ENCODE data around the gene REXO4.
"Not testable (repeated sequence)": the region's sequence is repeated elsewhere in the genome, so short reads cannot be mapped to it uniquely, and the experiment has no call there.

REXO4 gene

GRCh38 chr9:133453651-133454050 lies 35.8 kb upstream of the REXO4 start:
- no peaks in the 10 kb centered on the region for H3K9me3 ChIP-seq
- no peaks in the 10 kb centered on the region for H3K36me3 ChIP-seq
- DNase-seq, result no peak
- H3K4me1 ChIP-seq, result peaks cover 4% of the 10 kb centered on the region
- H3K4me3 ChIP-seq (ENCODE audit: low read depth, low read length), result no peak overlapping the region
- H3K27me3 ChIP-seq, result no peaks in the 10 kb centered on the region
- no peak for TF ChIP-seq CTCF (IDR thresholded peaks at IDR 0.05; ENCODE audit: low read depth, low read length)

GRCh38 chr9:133452562-133452961 lies 34.8 kb upstream of the REXO4 start:
- Histone ChIP-seq H3K4me1 (peaks cover 8% of the 10 kb centered on the region), H3K36me3 (no peaks in the 10 kb centered on the region), H3K9me3 (no peaks in the 10 kb centered on the region), H3K27me3 (no peaks in the 10 kb centered on the region), H3K4me3 (ENCODE audit: low read depth, low read length) (no peak overlapping the region)
- TF ChIP-seq CTCF (IDR thresholded peaks at IDR 0.05; ENCODE audit: low read depth, low read length), result no peak
- DNase-seq, result no peak

- not testable (repeated sequence) for DNase-seq; H3K36me3 ChIP-seq; H3K9me3 ChIP-seq; H3K4me3 ChIP-seq (ENCODE audit: low read depth, low read length); H3K4me1 ChIP-seq; H3K27me3 ChIP-seq
Observed at GRCh38 chr9:133451865-133452264, 34.1 kb upstream of the REXO4 start.

- Histone ChIP-seq H3K27me3 (no peaks in the 10 kb centered on the region), H3K9me3 (no peaks in the 10 kb centered on the region)
- no peak for DNase-seq
Observed at GRCh38 chr9:133449760-133450159, 31.9 kb upstream of the REXO4 start.

GRCh38 chr9:133448487-133448972 lies 30.7 kb upstream of the REXO4 start:
- peak; percentile 57 for DNase-seq
- Histone ChIP-seq H3K4me3 (ENCODE audit: low read depth, low read length) (no peak overlapping the region), H3K36me3 (no peaks in the 10 kb centered on the region), H3K27me3 (no peaks in the 10 kb centered on the region), H3K9me3 (no peaks in the 10 kb centered on the region), H3K4me1 (peaks cover 8% of the 10 kb centered on the region)
- TF ChIP-seq CTCF (IDR thresholded peaks at IDR 0.05; ENCODE audit: low read depth, low read length), result no peak

More at GRCh38 chr9:133449760-133450159, 31.9 kb upstream of the REXO4 start:
- Histone ChIP-seq H3K36me3 (no peaks in the 10 kb centered on the region), H3K4me3 (ENCODE audit: low read depth, low read length) (no peak overlapping the region), H3K4me1 (peaks cover 8% of the 10 kb centered on the region)
- TF ChIP-seq CTCF (IDR thresholded peaks at IDR 0.05; ENCODE audit: low read depth, low read length), result no peak

- no peaks in the 10 kb centered on the region for H3K36me3 ChIP-seq
- no peak for TF ChIP-seq CTCF (IDR thresholded peaks at IDR 0.05; ENCODE audit: low read depth, low read length)
Observed at GRCh38 chr9:133445293-133445969, 27.6 kb upstream of the REXO4 start.

More at GRCh38 chr9:133445293-133445969, 27.6 kb upstream of the REXO4 start:
- Histone ChIP-seq H3K9me3 (no peaks in the 10 kb centered on the region), H3K27me3 (no peaks in the 10 kb centered on the region), H3K4me1 (peaks cover 8% of the 10 kb centered on the region), H3K4me3 (ENCODE audit: low read depth, low read length) (no peak overlapping the region)
- DNase-seq, result no peak
